H9 (cell line): ENCODE results near the gene H6PD. TPM values are rescaled to one million over a fixed set of nuclear protein-coding genes. Genes with fewer than 3 reads are reported as not detected.

Experiments used
- DNase-seq: peaks from one replicate; pipeline ENCODE4 v3.0.0-alpha.2; 2017
- H2AFZ ChIP-seq: one replicate; pipeline ENCODE4 v1.6.1; 2013; ENCODE audit warnings: mild to moderate bottlenecking, low read length, control low read depth, moderate library complexity
- H2AK5ac ChIP-seq: 2 replicates; pipeline ENCODE4 v1.6.1; 2013; ENCODE audit warnings: low read length, control low read depth, mixed read lengths; ENCODE audit not compliant: insufficient read length
- H2BK120ac ChIP-seq: one replicate; pipeline ENCODE4 v1.6.1; 2013; ENCODE audit warnings: low read depth, mild to moderate bottlenecking, low read length, control low read depth, inconsistent platforms; ENCODE audit not compliant: poor library complexity, severe bottlenecking
- H2BK12ac ChIP-seq: 2 replicates; pipeline ENCODE4 v1.6.1; 2013; ENCODE audit warnings: low read length, control low read depth, mixed read lengths, low read depth; ENCODE audit not compliant: insufficient read length
- H2BK15ac ChIP-seq: 2 replicates; pipeline ENCODE4 v1.6.1; 2013; ENCODE audit warnings: low read depth, low read length, control low read depth
- H2BK20ac ChIP-seq: one replicate; pipeline ENCODE4 v1.6.1; 2013; ENCODE audit warnings: low read depth, mild to moderate bottlenecking, low read length, control low read depth, inconsistent platforms; ENCODE audit not compliant: poor library complexity, severe bottlenecking
- H2BK5ac ChIP-seq: 2 replicates; pipeline ENCODE4 v1.6.1; 2013; ENCODE audit warnings: low read length, control low read depth, mixed read lengths; ENCODE audit not compliant: insufficient read length
- H3K14ac ChIP-seq: 2 replicates; pipeline ENCODE4 v1.6.1; 2013; ENCODE audit warnings: low read length, control low read depth; ENCODE audit not compliant: insufficient read depth
- H3K18ac ChIP-seq: 2 replicates; pipeline ENCODE4 v1.6.1; 2013; ENCODE audit warnings: low read depth, mild to moderate bottlenecking, mixed read lengths, low read length, control low read depth; ENCODE audit not compliant: insufficient read length
- H3K23ac ChIP-seq: 2 replicates; pipeline ENCODE4 v1.6.1; 2013; ENCODE audit warnings: low read length, control low read depth, mixed read lengths, low read depth; ENCODE audit not compliant: insufficient read length
- H3K23me2 ChIP-seq: 2 replicates; pipeline ENCODE4 v1.6.1; 2013; ENCODE audit warnings: low read depth, mild to moderate bottlenecking, mixed read lengths, low read length, control low read depth; ENCODE audit not compliant: insufficient read length, poor library complexity, severe bottlenecking
- H3K27ac ChIP-seq: 2 replicates; pipeline ENCODE4 v1.5.1; 2013; ENCODE audit warnings: low read length, control low read depth, mixed read lengths, low read depth; ENCODE audit not compliant: insufficient read length
- H3K27me3 ChIP-seq: 2 replicates; pipeline ENCODE4 v1.6.1; 2013; ENCODE audit warnings: low read length, control low read depth, inconsistent platforms; ENCODE audit not compliant: insufficient read depth
- H3K4ac ChIP-seq: 2 replicates; pipeline ENCODE4 v1.6.1; 2013; ENCODE audit warnings: low read depth, mild to moderate bottlenecking, control low read depth, inconsistent platforms, low read length, moderate library complexity
- H3K4me1 ChIP-seq: 2 replicates; pipeline ENCODE4 v1.6.1; 2013; ENCODE audit warnings: low read length, control low read depth, inconsistent platforms; ENCODE audit not compliant: insufficient read depth
- H3K4me2 ChIP-seq: 2 replicates; pipeline ENCODE4 v1.6.1; 2013; ENCODE audit warnings: low read length, control low read depth, mixed read lengths; ENCODE audit not compliant: insufficient read length, insufficient read depth
- H3K56ac ChIP-seq: 2 replicates; pipeline ENCODE4 v1.6.1; 2013; ENCODE audit warnings: low read depth, mild to moderate bottlenecking, mixed read lengths, low read length, control low read depth; ENCODE audit not compliant: insufficient read length
- H3K79me1 ChIP-seq: 2 replicates; pipeline ENCODE4 v1.6.1; 2013; ENCODE audit warnings: low read depth, mild to moderate bottlenecking, moderate library complexity, low read length, control low read depth, inconsistent platforms; ENCODE audit not compliant: insufficient read depth, poor library complexity, severe bottlenecking
- H3K79me2 ChIP-seq: 2 replicates; pipeline ENCODE4 v1.6.1; 2013; ENCODE audit warnings: low read length, control low read depth, inconsistent platforms; ENCODE audit not compliant: insufficient read depth
- H3K9ac ChIP-seq: 2 replicates; pipeline ENCODE4 v1.6.1; 2013; ENCODE audit warnings: low read length, control low read depth, mixed read lengths; ENCODE audit not compliant: insufficient read length; ENCODE audit errors: extremely low read depth
- H3K9me3 ChIP-seq: one replicate; pipeline ENCODE4 v1.6.1; 2013; ENCODE audit warnings: low read depth, low read length, inconsistent platforms; ENCODE audit not compliant: control insufficient read depth
- H3T11ph ChIP-seq: one replicate; pipeline ENCODE4 v1.6.1; 2013; ENCODE audit warnings: mild to moderate bottlenecking, low read length, control low read depth, inconsistent platforms
- H4K20me1 ChIP-seq: one replicate; pipeline ENCODE4 v1.6.1; 2013; ENCODE audit not compliant: control insufficient read depth, insufficient read length, insufficient read depth
- H4K5ac ChIP-seq: 2 replicates; pipeline ENCODE4 v1.6.1; 2013; ENCODE audit warnings: low read depth, mild to moderate bottlenecking, mixed read lengths, low read length, control low read depth; ENCODE audit not compliant: insufficient read length
- H4K8ac ChIP-seq: replicated peaks from 2 replicates; pipeline ENCODE4 v1.6.1; 2013; ENCODE audit warnings: low read length, control low read depth, mixed read lengths, low read depth; ENCODE audit not compliant: insufficient read length
- H4K91ac ChIP-seq: 2 replicates; pipeline ENCODE4 v1.6.1; 2013; ENCODE audit warnings: low read depth, mild to moderate bottlenecking, moderate library complexity, mixed read lengths, low read length, control low read depth; ENCODE audit not compliant: insufficient read length
- H3K27ac Mint-ChIP-seq, 3 experiments: 2 replicates in 2 of 3; 3 replicates in 1 of 3; pipeline ENCODE4 v1.8.0; 2020 to 2021; ENCODE audit warnings: mixed read lengths in 3 of 3, mild to moderate bottlenecking in 1 of 3, moderate library complexity in 1 of 3
- H3K27me3 Mint-ChIP-seq: 2 replicates; pipeline ENCODE4 v1.8.0; 2021; ENCODE audit warnings: low read depth, mild to moderate bottlenecking, moderate library complexity, mixed read lengths
- H3K36me3 Mint-ChIP-seq, 3 experiments: 2 replicates in 2 of 3; 3 replicates in 1 of 3; pipeline ENCODE4 v1.8.0; 2020 to 2021; ENCODE audit warnings: low read depth in 3 of 3, mixed read lengths in 3 of 3; ENCODE audit not compliant: insufficient read depth in 1 of 3
- H3K4me1 Mint-ChIP-seq, 2 experiments: 2 replicates each; pipeline ENCODE4 v1.8.0; 2020; ENCODE audit warnings: mixed read lengths in 2 of 2
- H3K4me3 Mint-ChIP-seq, 2 experiments: 2 replicates in 1 of 2; 3 replicates in 1 of 2; pipeline ENCODE4 v1.8.0; 2020 to 2021; ENCODE audit warnings: mild to moderate bottlenecking in 2 of 2, mixed read lengths in 2 of 2, moderate library complexity in 1 of 2
- H3K9me3 Mint-ChIP-seq, 2 experiments: 2 replicates in 1 of 2; 3 replicates in 1 of 2; pipeline ENCODE4 v1.8.0; 2020; ENCODE audit warnings: mild to moderate bottlenecking in 2 of 2, mixed read lengths in 2 of 2, moderate library complexity in 1 of 2
- CTCF ChIP-seq: fragments of 200-600 bp; sonication (generic); conservative IDR thresholded peaks from 3 replicates; pipeline ENCODE4 v1.8.0; 2021; ENCODE audit warnings: antibody characterized with exemption, mild to moderate bottlenecking
- WGBS: extraction: QIAGEN DNeasy Blood & Tissue Kit; methylation state at CpG from one replicate; pipeline ENCODE4 v1.1.7; 2013; ENCODE audit warnings: missing lambda C conversion rate, low lambda C conversion rate, mixed read lengths; ENCODE audit not compliant: insufficient read length; ENCODE audit errors: extremely low coverage; 5-methylcytosine and 5-hydroxymethylcytosine counted together
- total RNA-seq: library from RNA; stranded (reverse); gene quantifications from 2 replicates; pipeline ENCODE4 v1.2.1, GENCODE V29; 2021

Gene H6PD
- total RNA-seq, 1 experiment from 2014 or later: 7.9 TPM

- no peaks in the 10 kb centered on the region for H3K9me3 Mint-ChIP-seq
- H3K27me3 Mint-ChIP-seq: peaks cover 20% of the 10 kb centered on the region
- no peak overlapping the region for H3T11ph ChIP-seq
- WGBS: no CpG with 5 or more reads among the region's 9 CpGs
- H2BK12ac ChIP-seq: no peak overlapping the region
- no peaks in the 10 kb centered on the region for H3K79me2 ChIP-seq
- H3K4ac ChIP-seq: no peak overlapping the region
- H3K4me2 ChIP-seq: no peak overlapping the region
- no peak overlapping the region for H3K18ac ChIP-seq
- no peak overlapping the region for H3K9ac ChIP-seq
- H3K36me3 Mint-ChIP-seq: no peaks in the 10 kb centered on the region
- H3K23me2 ChIP-seq: peaks cover 9% of the 10 kb centered on the region
- H3K4me1 Mint-ChIP-seq: peaks cover 10 to 13% of the 10 kb centered on the region in 2 experiments
- no peak for DNase-seq
- H3K56ac ChIP-seq: no peak overlapping the region
- H3K4me1 ChIP-seq: no peaks in the 10 kb centered on the region
- no peak overlapping the region for H3K27ac Mint-ChIP-seq
- no peak overlapping the region for H2BK120ac ChIP-seq
- H4K91ac ChIP-seq: no peak overlapping the region
- no peak overlapping the region for H2AK5ac ChIP-seq
- H3K9me3 ChIP-seq: no peaks in the 10 kb centered on the region
- H2AFZ ChIP-seq: no peak overlapping the region
- no peak overlapping the region for H3K14ac ChIP-seq
- H2BK20ac ChIP-seq: no peak overlapping the region
- no peak overlapping the region for H4K8ac ChIP-seq
- no peak overlapping the region for H3K27ac ChIP-seq
- no peaks in the 10 kb centered on the region for H4K20me1 ChIP-seq
- H3K23ac ChIP-seq: no peak overlapping the region
- H4K5ac ChIP-seq: no peak overlapping the region
- peaks cover 8% of the 10 kb centered on the region; the same call in 1 of the 2 replicates for H3K27me3 ChIP-seq
- TF ChIP-seq CTCF: no peak
- H3K4me3 Mint-ChIP-seq: no peak overlapping the region
- no peak overlapping the region for H2BK15ac ChIP-seq
- H3K79me1 ChIP-seq: no peaks in the 10 kb centered on the region
- H2BK5ac ChIP-seq: no peak overlapping the region
Measured at GRCh38 chr1:9295884-9296283, 61.3 kb downstream of the H6PD start.
